HEK293 (cell line): ENCODE data around the gene CA5B.
A peak's percentile ranks its signal among the peaks of the same experiment; 100 is the strongest.

Source experiments
- CTCF ChIA-PET: fragments of 350-600 bp; formaldehyde crosslinking; extraction: SDS; loops from one replicate; lab custom pipeline; 2021; ENCODE audit warnings: antibody characterized with exemption; lab: Yijun Ruan, JAX
- POLR2A ChIA-PET: fragments of 300-600 bp; formaldehyde crosslinking; extraction: SDS; loops from one replicate; lab custom pipeline; 2020; ENCODE audit warnings: antibody characterized with exemption, inconsistent platforms; lab: Yijun Ruan, JAX
- H3K27ac ChIP-seq: fragments of 200-500 bp; sonication (Bioruptor generic); 2 replicates; pipeline ENCODE4 v1.5.1; 2014; ENCODE audit warnings: low read depth, low read length, control low read depth, inconsistent platforms; ENCODE audit errors: extremely low read depth
- H3K36me3 ChIP-seq, 2 experiments: fragments of 200-500 bp in 1 of 2; sonication (Bioruptor generic) in 1 of 2; 1 replicate in 1 of 2; 2 replicates in 1 of 2; pipeline ENCODE4 v1.5.1; 2014 to 2017; ENCODE audit warnings: inconsistent platforms in 2 of 2, low read length in 2 of 2; ENCODE audit not compliant: control insufficient read depth in 2 of 2, insufficient read depth in 1 of 2
- H3K4me1 ChIP-seq: fragments of 200-500 bp; sonication (Bioruptor generic); 2 replicates; pipeline ENCODE4 v1.5.1; 2014; ENCODE audit warnings: mild to moderate bottlenecking, low read length, inconsistent platforms; ENCODE audit not compliant: control insufficient read depth, insufficient read depth
- H3K4me3 ChIP-seq: 2 replicates; pipeline ENCODE4 v1.5.1; 2011; ENCODE audit warnings: low read depth, mild to moderate bottlenecking, control low read depth, low read length, moderate library complexity
- H3K9me3 ChIP-seq: fragments of 200-500 bp; sonication (Bioruptor generic); 2 replicates; pipeline ENCODE4 v1.5.1; 2014; ENCODE audit warnings: low read depth, low read length, inconsistent platforms; ENCODE audit not compliant: control insufficient read depth, insufficient read depth
- BCL6B ChIP-seq: fragments of 450-650 bp; formaldehyde crosslinking; IDR thresholded peaks from 2 replicates; pipeline ENCODE4 v1.5.1; 2017; ENCODE audit warnings: missing biosample characterization, missing genetic modification characterization
- ELK4 ChIP-seq: IDR thresholded peaks from 2 replicates; pipeline ENCODE4 v1.6.1; 2011; ENCODE audit warnings: mild to moderate bottlenecking, low read depth, low read length, borderline replicate concordance
- FEZF1 ChIP-seq: fragments of 450-650 bp; formaldehyde crosslinking; IDR thresholded peaks from 2 replicates; pipeline ENCODE4 v1.5.1; 2016; ENCODE audit warnings: missing biosample characterization, missing genetic modification characterization
- IKZF3 ChIP-seq: fragments of 450-650 bp; IDR thresholded peaks from 2 replicates; pipeline ENCODE4 v1.5.0; 2018; ENCODE audit warnings: missing biosample characterization, mild to moderate bottlenecking, missing genetic modification characterization, moderate library complexity
- MEIS1 ChIP-seq: sonication (generic); formaldehyde crosslinking; IDR thresholded peaks from 2 replicates; pipeline ENCODE4 v1.8.1; 2022; ENCODE audit warnings: missing genetic modification reagents, mild to moderate bottlenecking, borderline replicate concordance
- MZF1 ChIP-seq: fragments of 450-650 bp; formaldehyde crosslinking; IDR thresholded peaks from 2 replicates; pipeline ENCODE4 v1.5.1; 2017; ENCODE audit warnings: missing biosample characterization, missing genetic modification characterization, borderline replicate concordance
- RBAK ChIP-seq: fragments of 450-650 bp; formaldehyde crosslinking; IDR thresholded peaks from 2 replicates; pipeline ENCODE4 v1.5.1; 2016; ENCODE audit warnings: missing biosample characterization, missing genetic modification characterization
- SCRT1 ChIP-seq: fragments of 450-650 bp; formaldehyde crosslinking; IDR thresholded peaks from 2 replicates; pipeline ENCODE4 v1.5.1; 2016; ENCODE audit warnings: missing biosample characterization, missing genetic modification characterization, borderline replicate concordance
- SCRT2 ChIP-seq: fragments of 450-650 bp; formaldehyde crosslinking; IDR thresholded peaks from 2 replicates; pipeline ENCODE4 v1.5.1; 2016; ENCODE audit warnings: missing biosample characterization, missing genetic modification characterization
- WT1 ChIP-seq: fragments of 450-650 bp; formaldehyde crosslinking; IDR thresholded peaks from 2 replicates; pipeline ENCODE4 v1.5.1; 2016; ENCODE audit warnings: missing biosample characterization, missing genetic modification characterization
- YY1 ChIP-seq: fragments of 450-650 bp; formaldehyde crosslinking; IDR thresholded peaks from 2 replicates; pipeline ENCODE4 v1.5.1; 2018; ENCODE audit warnings: missing biosample characterization, missing genetic modification characterization
- ZBTB17 ChIP-seq: fragments of 450-650 bp; formaldehyde crosslinking; IDR thresholded peaks from 2 replicates; pipeline ENCODE4 v1.5.1; 2016; ENCODE audit warnings: missing biosample characterization, missing genetic modification characterization
- ZFP37 ChIP-seq: fragments of 450-650 bp; formaldehyde crosslinking; IDR thresholded peaks from 2 replicates; pipeline ENCODE4 v1.5.1; 2016; ENCODE audit warnings: missing biosample characterization, missing genetic modification characterization
- ZFP41 ChIP-seq: fragments of 450-650 bp; formaldehyde crosslinking; IDR thresholded peaks from 2 replicates; pipeline ENCODE4 v1.5.1; 2016; ENCODE audit warnings: missing biosample characterization, missing genetic modification characterization, borderline replicate concordance
- ZFP69B ChIP-seq: fragments of 450-650 bp; formaldehyde crosslinking; IDR thresholded peaks from 2 replicates; pipeline ENCODE4 v1.5.1; 2016; ENCODE audit warnings: missing biosample characterization, missing genetic modification characterization
- ZNF112 ChIP-seq: fragments of 450-650 bp; formaldehyde crosslinking; IDR thresholded peaks from 2 replicates; pipeline ENCODE4 v1.5.0; 2017; ENCODE audit warnings: missing biosample characterization, missing genetic modification characterization
- ZNF138 ChIP-seq: fragments of 450-650 bp; formaldehyde crosslinking; IDR thresholded peaks from 2 replicates; pipeline ENCODE4 v1.5.1; 2016; ENCODE audit warnings: missing biosample characterization, missing genetic modification characterization, borderline replicate concordance
- ZNF140 ChIP-seq: fragments of 450-650 bp; formaldehyde crosslinking; IDR thresholded peaks from 2 replicates; pipeline ENCODE4 v1.5.1; 2016; ENCODE audit warnings: missing biosample characterization, missing genetic modification characterization
- ZNF155 ChIP-seq: fragments of 450-650 bp; formaldehyde crosslinking; IDR thresholded peaks from 2 replicates; pipeline ENCODE4 v1.5.1; 2016; ENCODE audit warnings: missing biosample characterization, missing genetic modification characterization
- ZNF174 ChIP-seq: fragments of 450-650 bp; formaldehyde crosslinking; IDR thresholded peaks from 2 replicates; pipeline ENCODE4 v1.5.0; 2017; ENCODE audit warnings: missing biosample characterization, mild to moderate bottlenecking, missing genetic modification characterization
- ZNF2 ChIP-seq: fragments of 450-650 bp; formaldehyde crosslinking; IDR thresholded peaks from 2 replicates; pipeline ENCODE4 v1.5.1; 2016; ENCODE audit warnings: missing biosample characterization, missing genetic modification characterization
- ZNF211 ChIP-seq: fragments of 450-650 bp; formaldehyde crosslinking; IDR thresholded peaks from 2 replicates; pipeline ENCODE4 v1.5.1; 2016; ENCODE audit warnings: low read depth, missing biosample characterization, missing genetic modification characterization
- ZNF239 ChIP-seq: fragments of 450-650 bp; formaldehyde crosslinking; IDR thresholded peaks from 2 replicates; pipeline ENCODE4 v1.5.1; 2016; ENCODE audit warnings: missing biosample characterization, missing genetic modification characterization
- ZNF354C ChIP-seq: fragments of 450-650 bp; formaldehyde crosslinking; IDR thresholded peaks from 2 replicates; pipeline ENCODE4 v1.5.1; 2016; ENCODE audit warnings: missing biosample characterization, missing genetic modification characterization, low read depth, borderline replicate concordance
- ZNF391 ChIP-seq: fragments of 450-650 bp; formaldehyde crosslinking; IDR thresholded peaks from 2 replicates; pipeline ENCODE4 v1.5.1; 2016; ENCODE audit warnings: low read depth, missing biosample characterization, missing genetic modification characterization, borderline replicate concordance
- ZNF501 ChIP-seq: fragments of 450-650 bp; formaldehyde crosslinking; IDR thresholded peaks from 2 replicates; pipeline ENCODE4 v1.5.1; 2016; ENCODE audit warnings: missing biosample characterization, missing genetic modification characterization
- ZNF558 ChIP-seq: fragments of 450-650 bp; formaldehyde crosslinking; IDR thresholded peaks from 2 replicates; pipeline ENCODE4 v1.5.1; 2016; ENCODE audit warnings: missing biosample characterization, missing genetic modification characterization
- ZNF664 ChIP-seq: fragments of 450-650 bp; formaldehyde crosslinking; IDR thresholded peaks from 2 replicates; pipeline ENCODE4 v1.5.1; 2016; ENCODE audit warnings: missing biosample characterization, missing genetic modification characterization
- ZNF830 ChIP-seq: fragments of 450-650 bp; IDR thresholded peaks from 2 replicates; pipeline ENCODE4 v1.5.0; 2018; ENCODE audit warnings: missing biosample characterization, missing genetic modification characterization, low read depth, mild to moderate bottlenecking, moderate library complexity
- ZNF843 ChIP-seq: fragments of 450-650 bp; formaldehyde crosslinking; IDR thresholded peaks from 2 replicates; pipeline ENCODE4 v1.5.1; 2016; ENCODE audit warnings: missing biosample characterization, missing genetic modification characterization
- ZSCAN23 ChIP-seq: fragments of 450-650 bp; formaldehyde crosslinking; IDR thresholded peaks from 2 replicates; pipeline ENCODE4 v1.5.1; 2016; ENCODE audit warnings: missing biosample characterization, missing genetic modification characterization
- TF ChIP-seq, protein P1 (sequence below): fragments of 450-650 bp; formaldehyde crosslinking; IDR thresholded peaks from 2 replicates; pipeline ENCODE4 v1.5.1; 2017; ENCODE audit warnings: missing biosample characterization, missing genetic modification characterization

The CA5B gene

DNA sequence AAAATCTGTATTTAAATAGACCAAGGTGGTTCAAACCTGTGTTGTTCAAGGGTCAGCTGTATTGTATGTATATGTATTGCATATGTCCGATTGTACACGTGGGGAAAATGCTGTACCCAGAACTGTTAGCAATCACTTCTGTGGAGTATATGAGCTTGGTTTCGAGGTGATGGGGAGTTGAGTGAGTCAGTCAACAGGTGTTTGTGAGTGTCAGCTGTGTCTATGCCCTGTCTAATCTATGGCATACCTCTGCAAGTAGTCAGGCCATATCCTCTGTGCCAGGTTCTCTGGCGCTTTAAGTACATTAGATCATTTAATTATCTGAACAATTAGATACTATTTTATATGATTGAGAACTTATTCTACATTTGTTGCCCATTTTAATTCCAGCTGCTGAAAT is 59.6 kb downstream of the CA5B start:
- peaks cover 40 to 45% of the 10 kb centered on the region in 2 experiments for H3K36me3 ChIP-seq
- H3K27ac ChIP-seq: no peak overlapping the region
- ChIA-PET CTCF (interaction anchor here (0.6 to 0.7 kb wide), 2 partner anchors 46 to 922 kb away, joined by 3 to 5 read pairs; partner anchors contain the start of gene SYAP1), POLR2A (interaction anchor here (0.6 kb wide), 1 partner anchor 8 kb away, joined by 4 read pairs; the partner anchor contains the start of gene ZRSR2)
- H3K9me3 ChIP-seq: no peaks in the 10 kb centered on the region
- no peak for TF ChIP-seq ZNF239 (tag by site-specific recombination)
- peak; percentile 60 for TF ChIP-seq SCRT2 (tag by site-specific recombination)
- peak; percentile 55; the same call in 1 of the 2 replicates for TF ChIP-seq SCRT1 (tag by site-specific recombination)
- TF ChIP-seq, all 188 proteins: peak for 2
- no peaks in the 10 kb centered on the region for H3K4me1 ChIP-seq
- H3K4me3 ChIP-seq: no peak overlapping the region

DNA sequence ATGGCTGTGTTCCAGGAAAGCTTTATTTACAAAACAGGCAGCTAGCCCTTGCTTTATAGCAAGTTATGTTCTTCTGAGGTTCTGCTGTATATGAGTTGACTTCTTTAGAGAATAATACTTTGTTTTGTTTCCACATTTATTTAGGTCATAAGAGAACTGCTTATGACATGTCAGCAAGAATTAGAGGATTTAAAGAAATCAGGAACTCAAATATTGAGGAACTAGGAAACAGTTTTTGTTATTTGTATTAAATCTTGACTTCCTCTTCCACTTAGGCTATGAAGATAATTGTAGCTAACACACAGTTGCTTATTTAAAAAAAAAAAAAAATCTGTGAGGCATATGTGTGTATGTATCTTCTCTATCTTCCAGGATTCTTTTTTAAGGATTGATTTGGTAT is 66.5 kb downstream of the CA5B start:
- Histone ChIP-seq H3K27ac (no peak overlapping the region), H3K36me3 (peaks cover 53% of the 10 kb centered on the region in 2 experiments), H3K4me1 (no peaks in the 10 kb centered on the region), H3K4me3 (no peak overlapping the region), H3K9me3 (no peaks in the 10 kb centered on the region)
- ChIA-PET POLR2A (no interaction called here), CTCF (interaction anchor here (0.6 to 1.3 kb wide), 5 partner anchors 9 to 891 kb away, joined by 3 to 5 read pairs (median 3); no protein-coding TSS in a partner anchor)
- TF ChIP-seq MZF1 (no peak), ZFP41 (no peak), ELK4 (no peak), ZBTB17 (tag by site-specific recombination) (no peak), ZNF830 (tag by site-specific recombination) (no peak), FEZF1 (tag by site-specific recombination) (no peak), ZNF239 (tag by site-specific recombination) (no peak), ZNF155 (tag by site-specific recombination) (no peak), ZNF501 (no peak), ZSCAN23 (tag by site-specific recombination) (no peak), ZNF558 (tag by site-specific recombination) (no peak), ZFP69B (tag by site-specific recombination) (no peak), YY1 (no peak)
- TF ChIP-seq, protein P1, sequence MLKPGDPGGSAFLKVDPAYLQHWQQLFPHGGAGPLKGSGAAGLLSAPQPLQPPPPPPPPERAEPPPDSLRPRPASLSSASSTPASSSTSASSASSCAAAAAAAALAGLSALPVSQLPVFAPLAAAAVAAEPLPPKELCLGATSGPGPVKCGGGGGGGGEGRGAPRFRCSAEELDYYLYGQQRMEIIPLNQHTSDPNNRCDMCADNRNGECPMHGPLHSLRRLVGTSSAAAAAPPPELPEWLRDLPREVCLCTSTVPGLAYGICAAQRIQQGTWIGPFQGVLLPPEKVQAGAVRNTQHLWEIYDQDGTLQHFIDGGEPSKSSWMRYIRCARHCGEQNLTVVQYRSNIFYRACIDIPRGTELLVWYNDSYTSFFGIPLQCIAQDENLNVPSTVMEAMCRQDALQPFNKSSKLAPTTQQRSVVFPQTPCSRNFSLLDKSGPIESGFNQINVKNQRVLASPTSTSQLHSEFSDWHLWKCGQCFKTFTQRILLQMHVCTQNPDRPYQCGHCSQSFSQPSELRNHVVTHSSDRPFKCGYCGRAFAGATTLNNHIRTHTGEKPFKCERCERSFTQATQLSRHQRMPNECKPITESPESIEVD: no peak

DNA sequence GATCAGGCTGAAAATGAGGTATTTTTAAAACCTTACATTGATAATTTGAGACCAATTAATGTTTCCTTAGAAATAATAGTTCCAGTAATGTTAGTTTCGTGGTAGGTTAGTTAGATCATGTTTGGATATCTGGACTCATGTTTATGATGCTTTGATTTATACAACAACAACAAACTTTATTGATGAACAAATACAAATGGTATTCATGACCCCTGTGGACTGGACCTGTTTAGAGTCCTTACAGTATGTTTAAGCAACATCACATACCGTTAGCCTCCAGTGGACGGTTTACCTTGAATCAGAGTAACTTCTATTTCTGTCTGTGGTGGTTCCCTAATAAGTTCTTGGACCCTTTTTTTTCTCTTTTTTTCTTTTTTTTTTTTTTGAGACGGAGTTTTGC is 70.2 kb downstream of the CA5B start:
- Histone ChIP-seq H3K4me3 (no peak overlapping the region), H3K4me1 (no peaks in the 10 kb centered on the region), H3K27ac (no peak overlapping the region), H3K9me3 (no peaks in the 10 kb centered on the region), H3K36me3 (peaks cover 37 to 63% of the 10 kb centered on the region in 2 experiments)
- ChIA-PET POLR2A (no interaction called here), CTCF (interaction anchor here (1.5 kb wide), 1 partner anchor 17 kb away, joined by 6 read pairs; the partner anchor contains the start of gene ZRSR2)
- TF ChIP-seq ZNF138 (no peak), MEIS1 (no peak), BCL6B (tag by site-specific recombination) (no peak), ZNF174 (tag by site-specific recombination) (no peak), ZNF112 (tag by site-specific recombination) (no peak), ZNF211 (no peak), ZNF391 (no peak), ZNF2 (tag by site-specific recombination) (no peak), ZFP37 (no peak), RBAK (tag by site-specific recombination) (no peak), WT1 (no peak), ZNF664 (tag by site-specific recombination) (no peak), IKZF3 (tag by site-specific recombination) (no peak), ZNF140 (tag by site-specific recombination) (no peak), ZNF354C (no peak), ZNF843 (tag by site-specific recombination) (no peak)
